Trophoblast cell (in vitro differentiated cells and primary cell): ENCODE data around the gene MPZL3.

Experiments
- DNase-seq, 2 donors: peaks; one replicate each; pipeline ENCODE4 v3.0.0-alpha.2; 2016
- H2AFZ ChIP-seq: 2 replicates; pipeline ENCODE4 v1.6.1; 2013; ENCODE audit warnings: low read length, moderate library complexity, mild to moderate bottlenecking; ENCODE audit not compliant: insufficient read depth, poor library complexity
- H2AK5ac ChIP-seq: 2 replicates; pipeline ENCODE4 v1.6.1; 2013; ENCODE audit warnings: mild to moderate bottlenecking, low read length
- H2BK120ac ChIP-seq: 2 replicates; pipeline ENCODE4 v1.6.1; 2013; ENCODE audit warnings: low read length, mild to moderate bottlenecking, moderate library complexity; ENCODE audit not compliant: insufficient read depth, poor library complexity
- H2BK12ac ChIP-seq: 2 replicates; pipeline ENCODE4 v1.6.1; 2013; ENCODE audit warnings: mild to moderate bottlenecking, low read length, moderate library complexity
- H2BK5ac ChIP-seq: 2 replicates; pipeline ENCODE4 v1.6.1; 2013; ENCODE audit warnings: low read length, low read depth, moderate library complexity, mild to moderate bottlenecking; ENCODE audit not compliant: poor library complexity
- H3K14ac ChIP-seq: 2 replicates; pipeline ENCODE4 v1.6.1; 2013; ENCODE audit warnings: mild to moderate bottlenecking, low read length
- H3K18ac ChIP-seq: 2 replicates; pipeline ENCODE4 v1.6.1; 2013; ENCODE audit warnings: mild to moderate bottlenecking, low read length
- H3K23ac ChIP-seq: 2 replicates; pipeline ENCODE4 v1.6.1; 2013; ENCODE audit warnings: low read length
- H3K27ac ChIP-seq: 2 replicates; pipeline ENCODE4 v1.5.1; 2013; ENCODE audit warnings: low read depth, mild to moderate bottlenecking, inconsistent platforms, low read length, moderate library complexity
- H3K27me3 ChIP-seq: 2 replicates; pipeline ENCODE4 v1.6.1; 2013; ENCODE audit warnings: inconsistent platforms, mild to moderate bottlenecking, low read length, moderate library complexity; ENCODE audit not compliant: insufficient read depth
- H3K36me3 ChIP-seq, 2 experiments: 1 replicate in 1 of 2; 2 replicates in 1 of 2; pipeline ENCODE4 v1.6.1; 2013; ENCODE audit warnings: low read length in 2 of 2, mild to moderate bottlenecking in 2 of 2, moderate library complexity in 1 of 2; ENCODE audit not compliant: insufficient read depth in 2 of 2, control insufficient read depth in 1 of 2
- H3K4ac ChIP-seq: 2 replicates; pipeline ENCODE4 v1.6.1; 2013; ENCODE audit warnings: low read depth, mild to moderate bottlenecking, low read length, moderate library complexity
- H3K4me1 ChIP-seq, 2 experiments: 1 replicate in 1 of 2; 2 replicates in 1 of 2; pipeline ENCODE4 v1.6.1; 2013; ENCODE audit warnings: low read length in 2 of 2, mild to moderate bottlenecking in 2 of 2, moderate library complexity in 1 of 2; ENCODE audit not compliant: insufficient read depth in 2 of 2, control insufficient read depth in 1 of 2
- H3K4me2 ChIP-seq: 2 replicates; pipeline ENCODE4 v1.6.1; 2013; ENCODE audit warnings: inconsistent platforms, mild to moderate bottlenecking, low read length, moderate library complexity
- H3K4me3 ChIP-seq: 2 replicates; pipeline ENCODE4 v1.5.1; 2013; ENCODE audit warnings: mild to moderate bottlenecking, low read depth, low read length, inconsistent platforms
- H3K79me1 ChIP-seq: one replicate; pipeline ENCODE4 v1.6.1; 2013; ENCODE audit warnings: low read length
- H3K79me2 ChIP-seq: 2 replicates; pipeline ENCODE4 v1.6.1; 2013; ENCODE audit warnings: low read length, mild to moderate bottlenecking; ENCODE audit not compliant: control insufficient read depth, insufficient read depth, poor library complexity
- H3K9ac ChIP-seq: 2 replicates; pipeline ENCODE4 v1.6.1; 2013; ENCODE audit warnings: mild to moderate bottlenecking, low read length
- H3K9me3 ChIP-seq: 2 replicates; pipeline ENCODE4 v1.6.1; 2013; ENCODE audit warnings: low read depth, mild to moderate bottlenecking, control low read depth, inconsistent platforms, low read length; ENCODE audit not compliant: insufficient read depth
- H4K12ac ChIP-seq: 2 replicates; pipeline ENCODE4 v1.6.1; 2013; ENCODE audit warnings: low read depth, mild to moderate bottlenecking, low read length, moderate library complexity
- H4K8ac ChIP-seq: 2 replicates; pipeline ENCODE4 v1.6.1; 2013; ENCODE audit warnings: low read depth, mild to moderate bottlenecking, low read length, moderate library complexity
- H4K91ac ChIP-seq: one replicate; pipeline ENCODE4 v1.6.1; 2013; ENCODE audit warnings: low read depth, mild to moderate bottlenecking, low read length, moderate library complexity
- WGBS: extraction: QIAGEN DNeasy Blood & Tissue Kit; methylation state at CpG from one replicate; pipeline ENCODE4 v1.1.7; 2013; ENCODE audit warnings: missing lambda C conversion rate; ENCODE audit not compliant: insufficient read length, insufficient coverage; ENCODE audit errors: extremely low coverage; 5-methylcytosine and 5-hydroxymethylcytosine counted together

Gene MPZL3

GRCh38 chr11:118247041-118247440, 5.1 kb downstream of the MPZL3 start:
- no peak overlapping the region for H3K14ac ChIP-seq
- no peak overlapping the region for H3K23ac ChIP-seq
- no peaks in the 10 kb centered on the region for H3K4me1 ChIP-seq
- no CpG with 5 or more reads among the region's 1 CpG for WGBS
- H2BK5ac ChIP-seq, result no peak overlapping the region
- H2BK12ac ChIP-seq, result no peak overlapping the region
- H3K36me3 ChIP-seq, result no peaks in the 10 kb centered on the region
- H3K4me3 ChIP-seq, result no peak overlapping the region
- no peak overlapping the region for H4K91ac ChIP-seq
- H3K18ac ChIP-seq, result no peak overlapping the region
- H2BK120ac ChIP-seq, result no peak overlapping the region
- no peak overlapping the region for H4K12ac ChIP-seq
- no peaks in the 10 kb centered on the region for H3K27me3 ChIP-seq
- no peak overlapping the region for H4K8ac ChIP-seq
- H3K79me1 ChIP-seq, result peaks cover 4% of the 10 kb centered on the region
- no peak overlapping the region for H2AFZ ChIP-seq
- no peak overlapping the region for H3K4ac ChIP-seq
- no peak overlapping the region for H2AK5ac ChIP-seq
- peaks cover under 1% of the 10 kb centered on the region for H3K9me3 ChIP-seq
- no peak overlapping the region for H3K9ac ChIP-seq
- DNase-seq, result no peak
- H3K4me2 ChIP-seq, result no peak overlapping the region
- peaks cover 2% of the 10 kb centered on the region for H3K79me2 ChIP-seq
- no peak overlapping the region for H3K27ac ChIP-seq

- H3K79me2 ChIP-seq, result no peaks in the 10 kb centered on the region
- no peak overlapping the region for H2BK120ac ChIP-seq
- H3K23ac ChIP-seq, result no peak overlapping the region
- no peak for DNase-seq
- H3K79me1 ChIP-seq, result no peaks in the 10 kb centered on the region
- no peak overlapping the region for H2BK5ac ChIP-seq
- H3K36me3 ChIP-seq, result no peaks in the 10 kb centered on the region
- no peaks in the 10 kb centered on the region for H3K27me3 ChIP-seq
- H3K9ac ChIP-seq, result no peak overlapping the region
- no peak overlapping the region for H2BK12ac ChIP-seq
- no peak overlapping the region for H3K18ac ChIP-seq
- H3K9me3 ChIP-seq, result no peaks in the 10 kb centered on the region
- H3K4me2 ChIP-seq, result no peak overlapping the region
- no peak overlapping the region for H4K8ac ChIP-seq
- no peak overlapping the region for H3K14ac ChIP-seq
- H3K4me3 ChIP-seq, result no peak overlapping the region
- H3K27ac ChIP-seq, result no peak overlapping the region
- H4K12ac ChIP-seq, result no peak overlapping the region
- WGBS, result no CpG with 5 or more reads among the region's 3 CpGs
- H2AFZ ChIP-seq, result no peak overlapping the region
- no peak overlapping the region for H3K4ac ChIP-seq
- peaks cover 5 to 8% of the 10 kb centered on the region in 2 experiments for H3K4me1 ChIP-seq
- H4K91ac ChIP-seq, result no peak overlapping the region
- H2AK5ac ChIP-seq, result no peak overlapping the region
These were observed 6.1 kb downstream of the MPZL3 start for GRCh38 chr11:118245936-118246562.

GRCh38 chr11:118243993-118244762, 8.0 kb downstream of the MPZL3 start:
- H3K79me2 ChIP-seq, result no peaks in the 10 kb centered on the region
- H3K4ac ChIP-seq, result no peak overlapping the region
- no peak overlapping the region for H3K14ac ChIP-seq
- H4K12ac ChIP-seq, result no peak overlapping the region
- H3K27me3 ChIP-seq, result no peaks in the 10 kb centered on the region
- H2AK5ac ChIP-seq, result no peak overlapping the region
- no peaks in the 10 kb centered on the region for H3K36me3 ChIP-seq
- no peak overlapping the region for H3K18ac ChIP-seq
- H3K9ac ChIP-seq, result no peak overlapping the region
- no peaks in the 10 kb centered on the region for H3K9me3 ChIP-seq
- H3K4me3 ChIP-seq, result no peak overlapping the region
- no peaks in the 10 kb centered on the region for H3K79me1 ChIP-seq
- no peak overlapping the region for H4K8ac ChIP-seq
- H4K91ac ChIP-seq, result no peak overlapping the region
- H3K23ac ChIP-seq, result no peak overlapping the region
- H3K4me1 ChIP-seq, result peaks cover 5 to 10% of the 10 kb centered on the region in 2 experiments
- no CpG with 5 or more reads among the region's 3 CpGs for WGBS
- no peak overlapping the region for H3K4me2 ChIP-seq
- no peak overlapping the region for H2AFZ ChIP-seq
- no peak overlapping the region for H2BK5ac ChIP-seq
- DNase-seq, result no peak
- no peak overlapping the region for H2BK12ac ChIP-seq
- no peak overlapping the region for H2BK120ac ChIP-seq
- no peak overlapping the region for H3K27ac ChIP-seq

GRCh38 chr11:118243161-118243560, 9.0 kb downstream of the MPZL3 start:
- Histone ChIP-seq H4K12ac (no peak overlapping the region), H3K36me3 (no peaks in the 10 kb centered on the region), H3K27me3 (no peaks in the 10 kb centered on the region), H2BK12ac (no peak overlapping the region), H3K14ac (no peak overlapping the region), H3K23ac (no peak overlapping the region), H3K4me1 (peaks cover 5 to 10% of the 10 kb centered on the region in 2 experiments), H3K4ac (no peak overlapping the region), H3K9me3 (no peaks in the 10 kb centered on the region), H4K91ac (no peak overlapping the region), H3K4me3 (no peak overlapping the region), H4K8ac (no peak overlapping the region), H3K18ac (no peak overlapping the region), H3K9ac (no peak overlapping the region), H2AK5ac (no peak overlapping the region), H3K79me2 (no peaks in the 10 kb centered on the region), H3K4me2 (no peak overlapping the region), H3K27ac (no peak overlapping the region), H2BK5ac (no peak overlapping the region), H2BK120ac (no peak overlapping the region), H3K79me1 (no peaks in the 10 kb centered on the region), H2AFZ (no peak overlapping the region)
- DNase-seq, result no peak
- WGBS, result no CpG with 5 or more reads among the region's 8 CpGs
